ACC112 (cell line): ENCODE measurements around the gene CIT.

Experiments
- H2AFZ ChIP-seq: fragments of 200-600 bp; sonication (generic); one replicate; pipeline ENCODE4 v1.6.0; 2017; ENCODE audit warnings: antibody characterized with exemption, low read length; ENCODE audit not compliant: unreplicated experiment
- H3K27ac ChIP-seq: fragments of 200-600 bp; sonication (generic); 2 replicates; pipeline ENCODE4 v1.5.1; 2014; ENCODE audit warnings: low read depth, mild to moderate bottlenecking, antibody characterized with exemption, low read length, moderate library complexity
- H3K27me3 ChIP-seq: fragments of 200-600 bp; sonication (generic); 2 replicates; pipeline ENCODE4 v1.6.1; 2014; ENCODE audit warnings: mild to moderate bottlenecking, antibody characterized with exemption, low read length, moderate library complexity, mixed read lengths; ENCODE audit not compliant: insufficient read depth
- H3K36me3 ChIP-seq: fragments of 200-600 bp; sonication (generic); 2 replicates; pipeline ENCODE4 v1.6.1; 2016; ENCODE audit warnings: mild to moderate bottlenecking, antibody characterized with exemption, low read length, moderate library complexity, mixed read lengths; ENCODE audit not compliant: insufficient read depth
- H3K4me1 ChIP-seq: fragments of 200-600 bp; sonication (generic); one replicate; pipeline ENCODE4 v1.6.1; 2016; ENCODE audit warnings: low read length, mixed read lengths; ENCODE audit not compliant: insufficient read depth, unreplicated experiment, control insufficient read depth
- H3K4me3 ChIP-seq: fragments of 200-600 bp; sonication (generic); 2 replicates; pipeline ENCODE4 v1.5.1; 2014; ENCODE audit warnings: mild to moderate bottlenecking, low read depth, low read length
- H3K79me2 ChIP-seq: fragments of 200-600 bp; sonication (generic); one replicate; pipeline ENCODE4 v1.6.0; 2016; ENCODE audit warnings: low read length; ENCODE audit not compliant: control insufficient read depth, unreplicated experiment, insufficient read depth

CIT gene

GRCh38 chr12:119783787-119784186 lies 93.3 kb downstream of the CIT start:
- Histone ChIP-seq H3K36me3 (peaks cover 3% of the 10 kb centered on the region; the same call in 1 of the 2 replicates), H3K27me3 (no peaks in the 10 kb centered on the region), H2AFZ (no peak overlapping the region), H3K4me3 (no peak overlapping the region), H3K27ac (no peak overlapping the region), H3K79me2 (no peaks in the 10 kb centered on the region), H3K4me1 (peaks cover under 1% of the 10 kb centered on the region)

GRCh38 chr12:119781804-119782203 lies 95.3 kb downstream of the CIT start:
- Histone ChIP-seq H3K79me2 (no peaks in the 10 kb centered on the region), H2AFZ (no peak overlapping the region), H3K27me3 (no peaks in the 10 kb centered on the region), H3K36me3 (peaks cover 3% of the 10 kb centered on the region; the same call in 1 of the 2 replicates), H3K27ac (no peak overlapping the region), H3K4me3 (no peak overlapping the region), H3K4me1 (no peaks in the 10 kb centered on the region)

GRCh38 chr12:119780786-119781434 lies 96.2 kb downstream of the CIT start:
- Histone ChIP-seq H3K4me3 (no peak overlapping the region), H2AFZ (peak overlapping the region; percentile 27), H3K27me3 (no peaks in the 10 kb centered on the region), H3K36me3 (peaks cover 7% of the 10 kb centered on the region; the same call in 1 of the 2 replicates), H3K79me2 (no peaks in the 10 kb centered on the region), H3K27ac (no peak overlapping the region), H3K4me1 (no peaks in the 10 kb centered on the region)

- Histone ChIP-seq H3K4me3 (no peak overlapping the region), H3K27ac (no peak overlapping the region), H3K27me3 (no peaks in the 10 kb centered on the region), H3K4me1 (peaks cover 2% of the 10 kb centered on the region), H2AFZ (no peak overlapping the region), H3K79me2 (no peaks in the 10 kb centered on the region), H3K36me3 (peaks cover 21% of the 10 kb centered on the region; the same call in 1 of the 2 replicates)
These were observed 101.7 kb downstream of the CIT start for GRCh38 chr12:119775246-119775895.

GRCh38 chr12:119772431-119772830 lies 104.7 kb downstream of the CIT start:
- Histone ChIP-seq H3K36me3 (peaks cover 36% of the 10 kb centered on the region; the same call in 1 of the 2 replicates), H3K27me3 (no peaks in the 10 kb centered on the region), H2AFZ (no peak overlapping the region), H3K27ac (no peak overlapping the region), H3K4me3 (no peak overlapping the region), H3K79me2 (no peaks in the 10 kb centered on the region), H3K4me1 (peaks cover 13% of the 10 kb centered on the region)

- Histone ChIP-seq H3K27me3 (no peaks in the 10 kb centered on the region), H3K36me3 (peaks cover 39% of the 10 kb centered on the region; the same call in 1 of the 2 replicates), H3K4me1 (peaks cover 13% of the 10 kb centered on the region), H3K27ac (peak overlapping the region; percentile 68), H3K79me2 (no peaks in the 10 kb centered on the region), H3K4me3 (no peak overlapping the region), H2AFZ (no peak overlapping the region)
These were observed 107.0 kb downstream of the CIT start for GRCh38 chr12:119770146-119770545.

- Histone ChIP-seq H3K27me3 (no peaks in the 10 kb centered on the region), H3K4me1 (no peaks in the 10 kb centered on the region), H2AFZ (no peak overlapping the region), H3K27ac (no peak overlapping the region), H3K79me2 (no peaks in the 10 kb centered on the region), H3K4me3 (no peak overlapping the region), H3K36me3 (peaks cover 20% of the 10 kb centered on the region; the same call in 1 of the 2 replicates)
These were observed 114.5 kb downstream of the CIT start for GRCh38 chr12:119762619-119763018.

- Histone ChIP-seq H3K79me2 (no peaks in the 10 kb centered on the region), H3K4me1 (no peaks in the 10 kb centered on the region), H2AFZ (no peak overlapping the region), H3K27me3 (no peaks in the 10 kb centered on the region), H3K27ac (no peak overlapping the region), H3K36me3 (peaks cover 8% of the 10 kb centered on the region; the same call in 1 of the 2 replicates), H3K4me3 (no peak overlapping the region)
These were observed 118.4 kb downstream of the CIT start for GRCh38 chr12:119758722-119759121.

GRCh38 chr12:119758234-119758633 lies 118.9 kb downstream of the CIT start:
- H3K4me3 ChIP-seq: no peak overlapping the region
- no peak overlapping the region for H2AFZ ChIP-seq
- H3K4me1 ChIP-seq: no peaks in the 10 kb centered on the region
- peaks cover 7% of the 10 kb centered on the region; the same call in 1 of the 2 replicates for H3K36me3 ChIP-seq
- no peaks in the 10 kb centered on the region for H3K27me3 ChIP-seq
- no peak overlapping the region for H3K27ac ChIP-seq
- no peaks in the 10 kb centered on the region for H3K79me2 ChIP-seq

GRCh38 chr12:119751961-119752360 lies 125.2 kb downstream of the CIT start:
- H2AFZ ChIP-seq: no peak overlapping the region
- H3K4me1 ChIP-seq: no peaks in the 10 kb centered on the region
- no peak overlapping the region for H3K27ac ChIP-seq
- no peaks in the 10 kb centered on the region for H3K27me3 ChIP-seq
- H3K36me3 ChIP-seq: peaks cover 10% of the 10 kb centered on the region; the same call in 1 of the 2 replicates
- H3K4me3 ChIP-seq: no peak overlapping the region
- no peaks in the 10 kb centered on the region for H3K79me2 ChIP-seq

GRCh38 chr12:119749666-119750065 lies 127.5 kb downstream of the CIT start:
- H3K36me3 ChIP-seq: peaks cover 32% of the 10 kb centered on the region
- H3K27ac ChIP-seq: no peak overlapping the region
- H2AFZ ChIP-seq: no peak overlapping the region
- no peaks in the 10 kb centered on the region for H3K4me1 ChIP-seq
- no peaks in the 10 kb centered on the region for H3K27me3 ChIP-seq
- no peak overlapping the region for H3K4me3 ChIP-seq
- H3K79me2 ChIP-seq: no peaks in the 10 kb centered on the region
